ENCODE results near the gene PTPRG.

The PTPRG gene

GRCh38 chr3:61983479-61983878 lies 422.1 kb downstream of the PTPRG start:
- DNase-seq: peak; percentile 43

GRCh38 chr3:61985020-61985419 lies 423.6 kb downstream of the PTPRG start:
- peak; percentile 78 for DNase-seq

GRCh38 chr3:61986473-61986872 lies 425.1 kb downstream of the PTPRG start:
- no peak for DNase-seq

GRCh38 chr3:61989681-61990080 lies 428.3 kb downstream of the PTPRG start:
- DNase-seq: no peak

- DNase-seq: no peak
Observed at GRCh38 chr3:61990327-61991027, 429.1 kb downstream of the PTPRG start.

GRCh38 chr3:61991706-61992105 lies 430.3 kb downstream of the PTPRG start:
- DNase-seq: no peak

- no peak for DNase-seq
Observed at GRCh38 chr3:61996366-61996765, 435.0 kb downstream of the PTPRG start.

- DNase-seq: no peak
Observed at GRCh38 chr3:61997101-61997500, 435.7 kb downstream of the PTPRG start.

- DNase-seq: no peak
Observed at GRCh38 chr3:62003835-62004234, 442.5 kb downstream of the PTPRG start.

GRCh38 chr3:62007036-62007435 lies 445.7 kb downstream of the PTPRG start:
- peak; percentile 45 for DNase-seq

- DNase-seq: no peak
Observed at GRCh38 chr3:62010989-62011388, 449.6 kb downstream of the PTPRG start.

GRCh38 chr3:62011666-62012065 lies 450.3 kb downstream of the PTPRG start:
- no peak for DNase-seq

GRCh38 chr3:62013951-62014350 lies 452.6 kb downstream of the PTPRG start:
- DNase-seq: no peak

- no peak for DNase-seq
Observed at GRCh38 chr3:62015111-62015510, 453.7 kb downstream of the PTPRG start.

- DNase-seq: no peak
Observed at GRCh38 chr3:62019906-62020305, 458.5 kb downstream of the PTPRG start.

GRCh38 chr3:62020706-62021105 lies 459.3 kb downstream of the PTPRG start:
- DNase-seq: no peak

- no peak for DNase-seq
Observed at GRCh38 chr3:62022312-62022711, 460.9 kb downstream of the PTPRG start.

GRCh38 chr3:62024882-62025281 lies 463.5 kb downstream of the PTPRG start:
- DNase-seq: no peak

- no peak for DNase-seq
Observed at GRCh38 chr3:62025913-62026312, 464.5 kb downstream of the PTPRG start.

- no peak for DNase-seq
Observed at GRCh38 chr3:62027241-62027640, 465.9 kb downstream of the PTPRG start.

- DNase-seq: no peak
Observed at GRCh38 chr3:62027796-62028195, 466.4 kb downstream of the PTPRG start.

- no peak for DNase-seq
Observed at GRCh38 chr3:62028236-62028635, 466.9 kb downstream of the PTPRG start.

- DNase-seq: no peak
Observed at GRCh38 chr3:62032738-62033137, 471.4 kb downstream of the PTPRG start.

- DNase-seq: no peak
Observed at GRCh38 chr3:62035402-62036057, 474.2 kb downstream of the PTPRG start.

GRCh38 chr3:62036726-62037125 lies 475.4 kb downstream of the PTPRG start:
- DNase-seq: no peak

All from fibroblast of upper back skin (primary cell).